OCI-LY1 (cell line): ENCODE data around the gene MRPS30.

Experiments
- H2AFZ ChIP-seq: fragments of 200-600 bp; sonication (generic), shearing (Covaris generic); 2 replicates; pipeline ENCODE4 v1.6.0; 2014; ENCODE audit warnings: antibody characterized with exemption, mild to moderate bottlenecking, low read length
- H3F3A ChIP-seq: fragments of 200-600 bp; sonication (generic), shearing (Covaris generic); 2 replicates; pipeline ENCODE4 v1.6.0; 2014; ENCODE audit warnings: mild to moderate bottlenecking, antibody characterized with exemption, low read length, moderate library complexity; ENCODE audit not compliant: insufficient read depth
- H3K27ac ChIP-seq: fragments of 200-600 bp; sonication (generic); 2 replicates; pipeline ENCODE4 v1.5.1; 2014; ENCODE audit warnings: low read length, mixed run types, mild to moderate bottlenecking, low read depth; ENCODE audit not compliant: poor library complexity, severe bottlenecking
- H3K27me3 ChIP-seq: fragments of 200-600 bp; sonication (generic); 2 replicates; pipeline ENCODE4 v1.6.0; 2014; ENCODE audit warnings: antibody characterized with exemption, mild to moderate bottlenecking, low read length, moderate library complexity; ENCODE audit not compliant: insufficient read depth
- H3K36me3 ChIP-seq: fragments of 200-600 bp; sonication (generic); 2 replicates; pipeline ENCODE4 v1.6.1; 2014; ENCODE audit warnings: mild to moderate bottlenecking, antibody characterized with exemption, low read length, moderate library complexity, mixed read lengths; ENCODE audit not compliant: insufficient read depth
- H3K4me1 ChIP-seq: fragments of 200-600 bp; sonication (generic); 2 replicates; pipeline ENCODE4 v1.5.1; 2014; ENCODE audit warnings: mild to moderate bottlenecking, low read length, moderate library complexity; ENCODE audit not compliant: insufficient read depth, severe bottlenecking
- H3K4me2 ChIP-seq: fragments of 200-600 bp; sonication (generic), shearing (Covaris generic); 2 replicates; pipeline ENCODE4 v1.6.1; 2014; ENCODE audit warnings: low read length
- H3K4me3 ChIP-seq: fragments of 200-600 bp; sonication (generic); 2 replicates; pipeline ENCODE4 v1.5.1; 2014; ENCODE audit warnings: low read length, low read depth, mild to moderate bottlenecking, mixed read lengths; ENCODE audit not compliant: poor library complexity, severe bottlenecking
- H3K79me2 ChIP-seq: fragments of 200-600 bp; shearing (Covaris generic); 2 replicates; pipeline ENCODE4 v1.6.1; 2016; ENCODE audit warnings: mixed run types, low read length, mixed read lengths; ENCODE audit not compliant: insufficient read depth
- H3K9ac ChIP-seq: fragments of 200-600 bp; sonication (generic), shearing (Covaris generic); 2 replicates; pipeline ENCODE4 v1.6.1; 2014; ENCODE audit warnings: mild to moderate bottlenecking, low read length, mixed read lengths
- H3K9me2 ChIP-seq: fragments of 200-600 bp; sonication (generic), shearing (Covaris generic); 2 replicates; pipeline ENCODE4 v1.6.1; 2014; ENCODE audit warnings: low read depth, mild to moderate bottlenecking, low read length, mixed read lengths
- H3K9me3 ChIP-seq: fragments of 200-600 bp; shearing (Covaris generic); 2 replicates; pipeline ENCODE4 v1.6.1; 2014; ENCODE audit warnings: low read length, mixed read lengths
- H4K20me1 ChIP-seq: fragments of 200-600 bp; sonication (generic), shearing (Covaris generic); 2 replicates; pipeline ENCODE4 v1.6.0; 2016; ENCODE audit warnings: mild to moderate bottlenecking, low read length; ENCODE audit not compliant: insufficient read depth
- EZH2 ChIP-seq: fragments of 200-600 bp; sonication (generic), shearing (Covaris generic); IDR thresholded peaks from 2 replicates; pipeline ENCODE4 v1.8.0; 2017; ENCODE audit warnings: borderline replicate concordance, mixed run types, mild to moderate bottlenecking, antibody characterized with exemption, low read length, moderate library complexity, mixed read lengths
- TF ChIP-seq, protein P1 (sequence below): fragments of 200-600 bp; sonication (generic), shearing (Covaris generic); IDR thresholded peaks from 2 replicates; pipeline ENCODE4 v1.5.1; 2017; ENCODE audit warnings: mild to moderate bottlenecking, antibody characterized with exemption, low read length, moderate library complexity, mixed read lengths

MRPS30 gene

DNA sequence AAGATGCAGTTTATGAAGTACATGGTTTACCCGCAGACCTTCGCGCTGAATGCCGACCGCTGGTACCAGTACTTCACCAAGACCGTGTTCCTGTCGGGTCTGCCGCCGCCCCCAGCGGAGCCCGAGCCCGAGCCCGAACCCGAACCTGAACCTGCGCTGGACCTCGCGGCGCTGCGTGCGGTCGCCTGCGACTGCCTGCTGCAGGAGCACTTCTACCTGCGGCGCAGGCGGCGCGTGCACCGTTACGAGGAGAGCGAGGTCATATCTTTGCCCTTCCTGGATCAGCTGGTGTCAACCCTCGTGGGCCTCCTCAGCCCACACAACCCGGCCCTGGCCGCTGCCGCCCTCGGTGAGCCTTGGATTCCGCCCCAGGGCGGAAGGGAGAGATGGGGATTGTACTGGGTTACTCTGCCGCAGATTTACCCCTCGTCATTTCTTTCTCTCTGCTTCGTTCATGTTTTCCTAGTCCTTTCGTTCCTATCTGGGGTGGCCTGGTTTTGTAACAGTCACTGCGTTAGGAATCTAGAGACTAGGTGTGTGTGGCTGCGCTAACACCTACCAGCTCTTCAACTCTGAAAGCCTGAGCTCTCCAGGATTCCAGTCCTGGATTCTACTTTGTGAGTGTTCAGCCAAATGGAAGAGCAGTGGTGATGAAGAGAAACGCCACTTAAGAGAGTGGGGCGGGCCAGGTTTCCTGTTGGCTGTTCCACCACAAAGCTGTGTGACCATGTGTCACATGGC lies 638 bp downstream of the MRPS30 start:
- Histone ChIP-seq H2AFZ (no peak overlapping the region), H3K79me2 (peaks cover 38% of the 10 kb centered on the region)

DNA sequence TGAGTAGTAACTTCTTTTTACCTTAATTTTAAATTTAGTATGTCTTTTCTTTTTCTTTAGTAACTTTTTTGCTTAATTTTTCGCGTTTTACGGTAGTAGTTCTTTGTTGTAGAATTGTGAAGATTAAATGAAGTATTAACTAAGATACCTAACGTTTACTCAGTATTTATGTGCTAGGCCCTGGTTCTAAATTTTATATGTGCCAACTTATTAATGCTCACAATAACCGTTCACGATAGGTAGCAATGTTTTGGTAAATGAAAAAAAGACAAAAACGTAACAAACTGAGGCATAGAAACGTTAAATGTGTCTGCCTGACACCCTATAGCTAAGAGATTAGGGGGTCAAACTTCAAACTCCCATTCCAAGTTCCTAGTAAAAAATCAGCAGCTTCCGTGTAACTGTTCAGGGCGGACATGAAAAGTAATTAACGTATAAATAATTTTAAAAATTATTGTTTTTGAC lies 1.2 kb downstream of the MRPS30 start:
- Histone ChIP-seq H2AFZ (no peak overlapping the region), H3K27ac (peak overlapping the region; percentile 77), H3K9me3 (no peaks in the 10 kb centered on the region), H3K36me3 (peaks cover 44% of the 10 kb centered on the region), H3K9me2 (no peaks in the 10 kb centered on the region), H4K20me1 (no peaks in the 10 kb centered on the region), H3K4me2 (peak overlapping the region; percentile 78), H3K79me2 (peaks cover 38% of the 10 kb centered on the region), H3K9ac (peak overlapping the region; percentile 88), H3K27me3 (no peaks in the 10 kb centered on the region), H3K4me3 (peak overlapping the region; percentile 94), H3K4me1 (peaks cover 34% of the 10 kb centered on the region), H3F3A (no peaks in the 10 kb centered on the region)
- TF ChIP-seq, protein P1, sequence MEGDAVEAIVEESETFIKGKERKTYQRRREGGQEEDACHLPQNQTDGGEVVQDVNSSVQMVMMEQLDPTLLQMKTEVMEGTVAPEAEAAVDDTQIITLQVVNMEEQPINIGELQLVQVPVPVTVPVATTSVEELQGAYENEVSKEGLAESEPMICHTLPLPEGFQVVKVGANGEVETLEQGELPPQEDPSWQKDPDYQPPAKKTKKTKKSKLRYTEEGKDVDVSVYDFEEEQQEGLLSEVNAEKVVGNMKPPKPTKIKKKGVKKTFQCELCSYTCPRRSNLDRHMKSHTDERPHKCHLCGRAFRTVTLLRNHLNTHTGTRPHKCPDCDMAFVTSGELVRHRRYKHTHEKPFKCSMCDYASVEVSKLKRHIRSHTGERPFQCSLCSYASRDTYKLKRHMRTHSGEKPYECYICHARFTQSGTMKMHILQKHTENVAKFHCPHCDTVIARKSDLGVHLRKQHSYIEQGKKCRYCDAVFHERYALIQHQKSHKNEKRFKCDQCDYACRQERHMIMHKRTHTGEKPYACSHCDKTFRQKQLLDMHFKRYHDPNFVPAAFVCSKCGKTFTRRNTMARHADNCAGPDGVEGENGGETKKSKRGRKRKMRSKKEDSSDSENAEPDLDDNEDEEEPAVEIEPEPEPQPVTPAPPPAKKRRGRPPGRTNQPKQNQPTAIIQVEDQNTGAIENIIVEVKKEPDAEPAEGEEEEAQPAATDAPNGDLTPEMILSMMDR, result no peak
- no peak for TF ChIP-seq EZH2

More for the DNA sequence above, 638 bp downstream of the MRPS30 start:
- no peaks in the 10 kb centered on the region for H3K27me3 ChIP-seq
- peak overlapping the region; percentile 77 for H3K27ac ChIP-seq
- no peaks in the 10 kb centered on the region for H4K20me1 ChIP-seq
- H3K4me1 ChIP-seq, result peaks cover 34% of the 10 kb centered on the region
- peak overlapping the region; percentile 94 for H3K4me3 ChIP-seq
- H3F3A ChIP-seq, result no peaks in the 10 kb centered on the region
- peak overlapping the region; percentile 78 for H3K4me2 ChIP-seq
- no peak for TF ChIP-seq EZH2
- TF ChIP-seq, protein P1, result no peak
- H3K9ac ChIP-seq, result peak overlapping the region; percentile 88
- H3K36me3 ChIP-seq, result peaks cover 38% of the 10 kb centered on the region
- no peaks in the 10 kb centered on the region for H3K9me3 ChIP-seq
- no peaks in the 10 kb centered on the region for H3K9me2 ChIP-seq

DNA sequence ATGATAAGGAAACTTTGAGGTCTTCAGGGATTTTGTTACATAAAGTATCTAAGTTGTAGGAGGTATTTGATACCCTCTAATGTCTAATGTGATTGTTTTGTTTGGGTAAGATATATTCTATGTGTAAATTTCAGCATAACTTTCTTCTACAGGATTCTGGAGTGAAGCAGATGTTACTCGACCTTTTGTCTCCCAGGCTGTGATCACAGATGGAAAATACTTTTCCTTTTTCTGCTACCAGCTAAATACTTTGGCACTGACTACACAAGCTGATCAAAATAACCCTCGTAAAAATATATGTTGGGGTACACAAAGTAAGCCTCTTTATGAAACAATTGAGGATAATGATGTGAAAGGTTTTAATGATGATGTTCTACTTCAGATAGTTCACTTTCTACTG lies 6.0 kb downstream of the MRPS30 start:
- Histone ChIP-seq H3K27ac (no peak overlapping the region), H2AFZ (no peak overlapping the region), H3K9ac (no peak overlapping the region), H3K4me3 (no peak overlapping the region), H3K4me1 (peaks cover 20% of the 10 kb centered on the region), H3F3A (no peaks in the 10 kb centered on the region), H3K9me3 (no peaks in the 10 kb centered on the region), H3K36me3 (peaks cover 89% of the 10 kb centered on the region), H3K4me2 (no peak overlapping the region), H3K79me2 (peaks cover 27% of the 10 kb centered on the region), H3K27me3 (no peaks in the 10 kb centered on the region), H3K9me2 (no peaks in the 10 kb centered on the region), H4K20me1 (no peaks in the 10 kb centered on the region)
- TF ChIP-seq, protein P1, result no peak
- no peak for TF ChIP-seq EZH2
